Memory B cell (primary cell): ENCODE data around the gene DMD.
"Not testable (repeated sequence)": the region's sequence is repeated elsewhere in the genome, so short reads cannot be mapped to it uniquely, and the experiment has no call there.

ENCODE experiments used
- ATAC-seq: fragments of 150-1000 bp; cut with Tn5 transposase; 2 replicates; pipeline ENCODE4 v1.10.0; 2021; ENCODE audit warnings: low read depth, mild to moderate bottlenecking, moderate library complexity
- DNase-seq, 2 donors: peaks; one replicate each; pipeline ENCODE4 v3.0.0; 2022; ENCODE audit warnings: low spot score in 2 of 2
- H3K27ac Mint-ChIP-seq: one replicate; pipeline ENCODE4 v1.8.0; 2022; ENCODE audit warnings: mild to moderate bottlenecking, moderate library complexity, mixed read lengths
- H3K27me3 Mint-ChIP-seq: one replicate; pipeline ENCODE4 v1.8.0; 2022; ENCODE audit warnings: mixed read lengths
- H3K36me3 Mint-ChIP-seq: one replicate; pipeline ENCODE4 v1.8.0; 2022; ENCODE audit warnings: mild to moderate bottlenecking, mixed read lengths
- H3K4me1 Mint-ChIP-seq: one replicate; pipeline ENCODE4 v1.8.0; 2022; ENCODE audit warnings: mixed read lengths
- H3K4me3 Mint-ChIP-seq: one replicate; pipeline ENCODE4 v1.8.0; 2022; ENCODE audit warnings: mild to moderate bottlenecking, moderate library complexity, mixed read lengths
- H3K9me3 Mint-ChIP-seq: one replicate; pipeline ENCODE4 v1.8.0; 2022; ENCODE audit warnings: mixed read lengths

The DMD gene

DNA sequence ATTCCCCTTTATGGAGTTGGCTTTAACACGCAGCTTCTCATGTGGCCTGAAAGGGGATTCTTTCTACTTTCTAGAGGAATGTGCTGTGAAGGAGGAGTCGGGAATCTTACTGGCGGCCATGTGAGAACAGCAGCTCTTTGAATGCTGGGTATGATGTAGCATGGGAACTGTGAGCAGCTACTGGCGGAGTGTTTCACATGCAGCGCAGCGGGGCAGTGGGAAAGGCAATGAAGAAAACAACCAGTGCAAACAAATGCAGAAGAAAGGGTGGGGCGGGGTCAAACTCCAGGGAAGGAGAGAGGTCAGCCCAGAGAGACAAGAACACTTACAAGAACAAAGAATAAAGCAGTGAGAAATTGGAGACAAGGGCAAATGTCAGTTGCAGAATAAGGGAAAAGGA is 1775.8 kb downstream of the DMD start:
- ATAC-seq (no peak), DNase-seq (no peak)
- Mint-ChIP-seq H3K36me3 (no peaks in the 10 kb centered on the region), H3K4me3 (no peak overlapping the region), H3K9me3 (no peaks in the 10 kb centered on the region), H3K27ac (no peak overlapping the region), H3K27me3 (peaks cover 2% of the 10 kb centered on the region), H3K4me1 (peaks cover 3% of the 10 kb centered on the region)

DNA sequence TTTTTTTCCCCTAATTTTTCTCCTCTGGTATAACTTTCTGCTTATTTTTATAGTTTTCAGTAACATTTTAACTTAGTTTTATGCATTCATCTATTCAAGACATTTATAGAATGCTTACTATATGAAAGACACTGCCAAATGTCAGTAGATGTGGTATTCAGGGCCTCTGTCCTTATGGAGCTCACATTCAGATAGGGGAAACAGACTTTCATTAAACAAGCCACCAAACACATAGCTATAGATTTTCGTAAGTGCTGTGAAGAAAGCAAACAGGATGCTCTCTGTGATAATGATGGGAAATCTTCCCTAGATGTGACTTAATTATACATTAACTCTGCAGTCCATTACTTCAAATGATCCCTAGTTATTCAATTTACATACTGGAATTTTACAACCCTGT is 1777.5 kb downstream of the DMD start:
- ATAC-seq (no peak), DNase-seq (no peak)
- H3K27ac Mint-ChIP-seq = no peak overlapping the region
- H3K36me3 Mint-ChIP-seq = no peaks in the 10 kb centered on the region
- peaks cover 3% of the 10 kb centered on the region for H3K4me1 Mint-ChIP-seq
- H3K9me3 Mint-ChIP-seq = no peaks in the 10 kb centered on the region
- no peak overlapping the region for H3K4me3 Mint-ChIP-seq
- peaks cover 2% of the 10 kb centered on the region for H3K27me3 Mint-ChIP-seq

DNA sequence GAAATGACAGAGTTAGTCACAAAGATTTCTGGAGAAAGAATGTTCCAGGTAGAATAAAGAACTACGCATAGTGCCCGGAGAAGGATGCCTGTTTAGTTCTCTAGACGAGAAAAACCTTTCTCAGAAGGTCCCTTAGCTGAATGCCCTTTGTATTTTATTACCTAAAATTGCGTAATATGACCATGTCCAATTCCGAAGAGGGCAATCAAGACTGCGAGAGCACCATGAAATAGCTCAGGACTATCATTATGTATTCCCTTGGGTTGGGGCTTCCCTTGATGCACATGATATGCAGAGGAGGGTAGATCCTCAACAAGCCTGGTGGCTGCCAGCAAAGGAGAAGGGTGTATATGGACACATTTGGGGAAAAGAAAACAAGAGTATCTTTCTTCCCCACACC is 1781.4 kb downstream of the DMD start:
- H3K36me3 Mint-ChIP-seq = no peaks in the 10 kb centered on the region
- H3K27me3 Mint-ChIP-seq = no peaks in the 10 kb centered on the region
- ATAC-seq (no peak), DNase-seq (no peak)
- no peak overlapping the region for H3K27ac Mint-ChIP-seq
- no peaks in the 10 kb centered on the region for H3K4me1 Mint-ChIP-seq
- no peak overlapping the region for H3K4me3 Mint-ChIP-seq
- no peaks in the 10 kb centered on the region for H3K9me3 Mint-ChIP-seq

DNA sequence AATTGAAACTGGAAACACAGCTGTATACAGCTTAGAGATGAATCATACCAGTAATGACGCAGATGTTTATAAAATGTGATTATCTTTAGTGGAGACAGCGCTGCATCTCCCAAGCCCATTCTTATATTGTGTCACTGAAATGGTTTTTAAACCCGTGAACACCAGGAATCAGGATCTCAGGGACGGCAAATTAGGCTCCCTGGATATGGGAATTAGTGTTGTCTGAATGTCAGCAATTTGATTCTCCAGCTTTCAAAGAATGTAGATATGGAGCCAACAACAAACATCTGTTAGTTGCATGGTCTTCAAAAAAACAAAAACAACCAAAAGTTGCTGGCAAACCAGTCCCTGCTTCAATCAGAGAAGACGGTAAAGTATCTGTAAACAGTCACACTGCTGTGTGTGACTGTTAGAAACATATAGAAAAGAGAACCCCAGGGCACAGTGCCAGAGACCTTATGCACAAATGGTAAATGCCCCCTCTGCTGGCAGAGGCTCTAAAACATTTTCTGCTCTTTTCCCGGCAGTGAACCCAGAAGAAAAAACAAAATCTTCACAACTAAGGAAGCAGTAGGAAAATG is 1787.7 kb downstream of the DMD start:
- Mint-ChIP-seq H3K4me3 (no peak overlapping the region), H3K4me1 (no peaks in the 10 kb centered on the region), H3K36me3 (no peaks in the 10 kb centered on the region), H3K9me3 (no peaks in the 10 kb centered on the region), H3K27me3 (no peaks in the 10 kb centered on the region), H3K27ac (no peak overlapping the region)
- ATAC-seq = no peak
- DNase-seq = no peak

DNA sequence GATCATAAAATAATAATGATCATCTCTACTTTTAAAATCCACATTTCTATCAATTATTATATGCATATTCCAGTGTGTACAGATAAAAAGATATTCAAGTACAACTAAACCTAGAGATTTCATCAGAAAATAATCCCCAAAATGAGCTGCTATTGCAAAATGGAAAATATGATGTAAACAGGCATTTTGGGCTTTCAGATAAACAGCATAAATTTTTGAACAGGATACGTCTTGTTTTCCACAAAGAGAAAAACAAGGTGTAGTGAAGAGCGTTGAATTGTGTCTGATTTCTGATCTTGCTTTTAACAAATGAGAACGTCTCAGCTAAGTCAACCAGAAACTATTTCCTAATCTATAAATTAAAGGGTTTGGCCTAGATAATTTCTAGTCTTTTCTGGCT is 1789.9 kb downstream of the DMD start:
- no peak for ATAC-seq
- no peak overlapping the region for H3K27ac Mint-ChIP-seq
- DNase-seq = no peak
- H3K36me3 Mint-ChIP-seq = no peaks in the 10 kb centered on the region
- no peaks in the 10 kb centered on the region for H3K4me1 Mint-ChIP-seq
- H3K4me3 Mint-ChIP-seq = no peak overlapping the region
- no peaks in the 10 kb centered on the region for H3K27me3 Mint-ChIP-seq
- no peaks in the 10 kb centered on the region for H3K9me3 Mint-ChIP-seq

DNA sequence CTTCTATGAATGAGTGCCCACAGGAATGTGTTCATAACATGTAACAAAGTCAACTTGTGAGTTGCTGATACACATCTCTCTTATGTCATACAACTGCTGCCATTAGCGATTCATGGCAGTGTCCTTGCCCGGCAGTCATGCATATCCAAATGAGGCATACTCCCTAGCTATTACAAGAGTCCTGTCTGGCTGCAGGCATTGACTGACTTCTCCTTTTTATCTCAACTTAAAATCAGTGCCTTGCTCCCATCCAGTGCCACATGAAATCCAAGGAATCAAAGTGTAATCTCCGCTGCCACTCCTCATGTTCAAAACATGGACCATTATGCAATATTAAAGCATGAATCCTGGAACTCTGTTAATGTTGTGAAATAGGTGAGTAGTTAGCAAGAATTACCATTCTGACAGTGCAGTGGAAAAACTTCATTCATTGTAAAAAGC is 1790.6 kb downstream of the DMD start:
- Mint-ChIP-seq H3K9me3 (no peaks in the 10 kb centered on the region), H3K4me1 (no peaks in the 10 kb centered on the region), H3K27ac (no peak overlapping the region), H3K4me3 (no peak overlapping the region), H3K27me3 (no peaks in the 10 kb centered on the region), H3K36me3 (no peaks in the 10 kb centered on the region)
- DNase-seq (no peak), ATAC-seq (no peak)

DNA sequence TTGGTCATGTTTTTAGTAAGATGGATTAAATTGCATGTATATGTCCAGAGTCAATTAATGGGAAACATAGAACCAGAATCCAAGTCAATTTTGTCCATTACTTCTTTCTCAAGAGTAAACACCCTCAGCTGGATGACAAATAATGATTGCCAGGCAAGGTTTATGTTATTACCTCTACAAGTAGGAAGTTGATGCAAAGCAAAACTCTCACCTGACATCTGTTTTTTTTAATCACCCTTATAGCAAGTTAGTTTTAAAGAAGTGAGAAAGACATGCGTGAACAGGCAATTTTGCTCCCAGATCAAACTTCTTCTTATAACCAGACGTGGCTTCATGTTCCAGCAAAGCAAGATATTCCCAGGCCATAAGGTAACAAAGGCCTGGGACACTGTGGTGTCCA is 1791.0 kb downstream of the DMD start:
- no peaks in the 10 kb centered on the region for H3K4me1 Mint-ChIP-seq
- no peaks in the 10 kb centered on the region for H3K27me3 Mint-ChIP-seq
- H3K4me3 Mint-ChIP-seq = no peak overlapping the region
- ATAC-seq (no peak), DNase-seq (no peak)
- no peaks in the 10 kb centered on the region for H3K9me3 Mint-ChIP-seq
- no peak overlapping the region for H3K27ac Mint-ChIP-seq
- H3K36me3 Mint-ChIP-seq = no peaks in the 10 kb centered on the region

DNA sequence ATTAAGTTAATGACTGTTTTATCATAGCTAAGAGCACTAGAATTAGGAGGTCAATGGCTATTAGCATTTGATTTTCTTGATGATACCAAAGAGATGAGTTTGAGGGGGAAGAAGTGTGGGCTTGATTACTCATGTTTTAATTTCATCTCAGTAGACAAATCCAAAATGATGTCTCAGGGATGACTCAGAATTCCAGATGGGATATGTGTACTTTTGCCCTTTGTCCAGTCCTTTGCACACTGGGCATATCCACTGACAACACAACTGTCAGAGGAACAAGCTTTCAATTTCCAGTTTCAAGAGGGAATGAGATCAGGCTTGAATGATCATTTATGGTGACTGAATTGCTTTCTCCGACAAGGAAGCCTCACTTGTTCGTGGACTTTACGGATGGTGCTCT is 1814.2 kb downstream of the DMD start:
- Mint-ChIP-seq H3K36me3 (no peaks in the 10 kb centered on the region), H3K9me3 (no peaks in the 10 kb centered on the region), H3K27me3 (no peaks in the 10 kb centered on the region), H3K27ac (no peak overlapping the region), H3K4me1 (no peaks in the 10 kb centered on the region), H3K4me3 (no peak overlapping the region)
- ATAC-seq (no peak), DNase-seq (no peak)

DNA sequence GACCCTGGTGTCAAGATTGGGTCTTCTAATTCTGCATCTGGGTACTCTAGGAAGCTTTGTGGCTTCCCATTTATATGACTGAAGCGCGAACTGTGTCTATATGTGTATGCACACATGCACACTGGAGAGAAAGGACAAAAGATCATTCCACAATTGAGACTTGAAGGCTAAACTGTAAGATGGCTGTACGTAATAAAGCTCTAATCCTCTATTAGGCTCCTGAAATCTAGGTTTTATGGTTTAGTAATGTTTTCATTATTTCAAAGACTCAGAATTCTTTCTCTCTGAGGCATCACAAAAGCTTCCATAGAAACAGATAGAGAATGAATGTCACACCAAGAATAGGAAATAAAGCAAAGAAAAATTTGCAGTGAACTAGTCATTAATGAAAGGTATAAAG is 1818.8 kb downstream of the DMD start:
- no peak for ATAC-seq
- Mint-ChIP-seq H3K9me3 (no peaks in the 10 kb centered on the region), H3K27me3 (no peaks in the 10 kb centered on the region), H3K4me1 (no peaks in the 10 kb centered on the region), H3K4me3 (no peak overlapping the region), H3K27ac (no peak overlapping the region), H3K36me3 (no peaks in the 10 kb centered on the region)
- DNase-seq = no peak

DNA sequence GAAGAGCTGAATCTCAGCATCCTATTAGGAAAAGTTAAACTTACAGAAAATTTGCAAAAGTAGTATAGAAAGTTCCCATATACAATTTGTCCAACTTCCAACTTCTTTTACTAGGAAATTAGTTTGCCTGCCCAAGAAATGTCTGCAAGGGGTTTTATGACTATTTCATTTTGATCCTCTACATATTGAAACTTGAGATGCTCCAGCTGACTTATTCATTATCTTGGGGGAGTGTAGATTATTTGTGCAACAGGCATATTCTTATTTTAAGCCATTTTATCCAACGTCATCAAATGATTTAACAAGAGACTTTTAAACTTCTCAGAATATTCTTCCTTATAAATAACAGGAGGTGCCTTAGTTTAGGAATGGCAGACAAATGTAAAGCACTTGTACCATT is 1822.4 kb downstream of the DMD start:
- Mint-ChIP-seq H3K4me3 (no peak overlapping the region), H3K4me1 (no peaks in the 10 kb centered on the region), H3K36me3 (no peaks in the 10 kb centered on the region), H3K9me3 (no peaks in the 10 kb centered on the region), H3K27me3 (no peaks in the 10 kb centered on the region), H3K27ac (no peak overlapping the region)
- ATAC-seq (no peak), DNase-seq (no peak)

DNA sequence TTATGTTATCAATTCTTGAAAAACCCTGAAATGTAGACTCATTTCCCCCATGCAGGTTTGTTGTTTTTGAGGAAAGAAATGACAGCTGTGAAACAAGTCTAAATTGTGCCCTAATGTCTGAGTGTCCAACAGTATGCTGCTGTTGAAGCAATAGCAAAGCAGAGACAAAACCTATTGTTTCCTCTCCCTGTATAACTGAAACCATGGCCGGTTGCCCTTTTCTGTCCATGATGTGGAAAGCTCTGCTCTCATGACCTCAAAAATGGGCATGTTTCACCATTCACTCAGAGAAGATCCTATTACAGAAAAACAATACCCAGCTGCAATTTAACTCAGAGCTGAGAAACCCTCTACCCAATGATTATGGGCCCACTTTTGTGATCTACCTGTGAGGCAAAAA is 1826.9 kb downstream of the DMD start:
- no peaks in the 10 kb centered on the region for H3K4me1 Mint-ChIP-seq
- H3K4me3 Mint-ChIP-seq = no peak overlapping the region
- DNase-seq (no peak), ATAC-seq (no peak)
- no peaks in the 10 kb centered on the region for H3K9me3 Mint-ChIP-seq
- no peaks in the 10 kb centered on the region for H3K36me3 Mint-ChIP-seq
- no peaks in the 10 kb centered on the region for H3K27me3 Mint-ChIP-seq
- no peak overlapping the region for H3K27ac Mint-ChIP-seq

DNA sequence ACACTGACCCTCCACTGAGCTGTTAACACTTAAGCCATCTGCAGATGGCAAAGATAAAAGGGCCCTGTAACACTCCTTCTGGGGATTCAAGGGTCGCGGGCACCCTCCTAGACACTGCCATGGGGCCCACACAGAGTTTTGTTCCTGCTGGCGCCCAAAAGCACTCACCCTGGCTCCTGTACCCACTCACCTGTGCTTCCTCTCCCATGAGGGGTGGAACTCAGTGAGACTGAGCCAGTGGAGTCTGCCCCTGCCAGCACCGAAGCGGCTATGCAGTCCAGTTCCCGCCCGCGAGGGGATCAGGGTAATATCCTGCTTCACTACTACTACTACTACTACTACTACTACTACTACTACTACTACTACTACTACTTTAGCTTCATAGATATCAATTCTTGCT is 1827.4 kb downstream of the DMD start:
- Mint-ChIP-seq H3K4me1 (no peaks in the 10 kb centered on the region), H3K27me3 (no peaks in the 10 kb centered on the region), H3K27ac (no peak overlapping the region), H3K36me3 (no peaks in the 10 kb centered on the region), H3K9me3 (no peaks in the 10 kb centered on the region), H3K4me3 (no peak overlapping the region)
- DNase-seq = no peak
- ATAC-seq = no peak

DNA sequence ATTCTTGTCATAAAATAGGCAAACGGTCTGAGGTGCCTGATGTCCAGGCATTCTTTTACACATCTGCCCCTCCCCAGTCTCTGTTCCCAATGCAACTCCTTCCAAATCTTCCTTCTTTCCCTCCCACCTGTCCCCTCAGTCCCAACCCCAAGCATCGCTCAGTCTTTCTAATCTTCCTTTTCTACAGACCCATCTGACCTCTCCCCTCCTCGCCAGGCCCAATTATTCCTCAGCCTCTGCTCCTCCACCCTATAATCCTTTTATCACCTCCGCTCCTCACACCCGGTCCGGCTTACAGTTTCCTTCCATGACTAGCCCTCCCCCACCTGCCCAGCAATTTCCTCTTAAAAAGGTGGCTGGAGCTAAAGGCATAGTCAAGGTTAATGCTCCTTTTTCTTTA is 1832.4 kb downstream of the DMD start:
- DNase-seq, H3K27ac Mint-ChIP-seq, H3K4me1 Mint-ChIP-seq, H3K27me3 Mint-ChIP-seq, H3K36me3 Mint-ChIP-seq, ATAC-seq, H3K9me3 Mint-ChIP-seq, H3K4me3 Mint-ChIP-seq: not testable (repeated sequence)

DNA sequence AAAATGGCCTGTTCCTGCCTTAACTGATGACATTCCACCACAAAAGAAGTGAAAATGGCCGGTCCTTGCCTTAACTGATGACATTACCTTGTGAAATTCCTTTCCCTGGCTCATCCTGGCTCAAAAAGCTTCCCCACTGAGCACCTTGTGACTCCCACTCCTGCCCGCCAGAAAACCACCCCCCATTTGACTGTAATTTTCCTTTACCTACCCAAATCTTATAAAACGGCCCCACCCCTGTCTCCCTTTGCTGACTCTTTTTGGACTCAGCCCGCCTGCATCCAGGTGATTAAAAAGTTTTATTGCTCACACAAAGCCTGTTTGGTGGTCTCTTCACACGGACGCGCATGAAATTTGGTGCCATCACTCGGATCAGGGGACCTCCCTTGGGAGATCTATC is 1833.5 kb downstream of the DMD start:
- DNase-seq, H3K4me1 Mint-ChIP-seq, H3K9me3 Mint-ChIP-seq, H3K36me3 Mint-ChIP-seq, H3K4me3 Mint-ChIP-seq, H3K27me3 Mint-ChIP-seq, ATAC-seq, H3K27ac Mint-ChIP-seq: not testable (repeated sequence)

DNA sequence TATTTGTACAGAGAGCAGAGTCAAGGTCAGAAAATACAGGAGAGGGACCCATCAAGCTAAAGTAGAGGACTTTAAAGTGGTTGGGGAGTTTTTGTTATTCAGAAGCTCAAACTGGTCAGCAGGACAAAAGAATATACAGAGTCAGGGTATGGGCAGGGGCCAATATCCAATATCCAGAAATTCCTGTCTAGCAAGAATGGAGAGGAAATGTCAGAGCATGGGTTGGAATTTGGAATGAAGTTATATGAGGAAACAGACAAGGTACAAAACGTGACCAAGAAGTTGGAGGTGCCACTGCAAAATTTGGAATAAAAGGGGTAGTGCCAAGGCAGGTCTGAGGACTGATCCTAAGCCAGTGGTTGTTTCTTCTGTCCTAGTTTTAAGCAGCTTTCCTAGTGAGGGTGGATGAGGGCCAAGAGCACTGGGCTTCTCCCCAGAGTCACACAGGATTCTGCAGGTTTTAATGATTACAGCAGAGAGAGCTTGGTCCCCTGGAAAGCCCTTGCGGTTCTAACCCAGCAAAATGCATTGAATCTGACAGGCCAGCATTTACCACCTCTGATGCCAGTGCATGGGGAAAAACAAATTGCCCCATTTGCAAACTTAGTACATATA is 1834.8 kb downstream of the DMD start:
- no peak for ATAC-seq
- no peak overlapping the region for H3K4me3 Mint-ChIP-seq
- no peaks in the 10 kb centered on the region for H3K9me3 Mint-ChIP-seq
- H3K27me3 Mint-ChIP-seq = no peaks in the 10 kb centered on the region
- H3K36me3 Mint-ChIP-seq = no peaks in the 10 kb centered on the region
- no peak overlapping the region for H3K27ac Mint-ChIP-seq
- no peak for DNase-seq
- H3K4me1 Mint-ChIP-seq = no peaks in the 10 kb centered on the region
